Measurements from ENCODE around the gene CTSE.

CTSE gene

DNA sequence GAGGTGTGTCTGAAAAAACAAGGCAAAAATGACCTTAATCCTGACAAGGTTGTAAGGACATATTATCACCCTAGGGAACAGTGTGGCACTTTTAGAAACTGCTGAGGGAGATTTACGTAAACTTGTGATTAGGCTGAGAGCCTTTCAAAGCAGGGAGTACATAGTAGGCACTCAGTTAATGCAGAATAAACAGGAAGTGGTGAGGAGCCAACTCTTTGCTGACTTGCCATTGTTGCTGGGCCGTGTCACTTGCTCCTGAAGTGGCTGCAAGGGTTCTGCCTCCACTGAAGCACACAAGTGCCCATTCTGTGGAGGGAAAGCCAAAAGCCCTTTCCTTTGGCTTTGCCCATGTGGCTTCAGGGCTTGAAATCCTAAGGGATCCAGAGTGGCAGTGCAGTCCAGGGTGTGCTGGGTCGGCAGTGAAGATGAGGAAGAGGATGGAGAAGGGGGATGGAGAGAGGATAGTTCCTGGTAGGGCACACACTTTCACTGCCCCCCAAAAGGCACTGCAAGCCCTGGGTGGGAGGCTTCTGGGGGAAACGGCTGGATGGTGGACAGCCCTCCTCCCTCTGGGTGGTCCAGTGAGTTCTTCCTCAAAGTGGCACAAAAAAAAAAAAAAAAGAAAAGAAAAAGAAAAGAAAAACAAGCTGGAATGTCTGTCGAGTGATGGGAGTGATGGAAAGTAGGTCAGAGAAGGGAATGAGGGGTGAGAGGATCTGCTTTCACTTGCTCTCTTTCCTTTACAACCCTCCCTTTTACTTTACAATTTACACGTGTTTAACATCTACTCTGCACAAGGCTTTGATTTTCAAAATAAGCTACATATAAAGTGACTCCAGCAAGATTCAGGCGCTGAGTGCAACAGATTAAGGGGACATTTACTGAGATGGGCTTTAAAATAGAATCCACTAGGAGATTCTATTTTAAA is 15.6 kb upstream of the CTSE start:
- DNase-seq (ENCODE audit: low spot score): no peak
- no peak for TF ChIP-seq CTCF (IDR thresholded peaks at IDR 0.05; ENCODE audit: extremely low read depth, missing control alignments)

DNA sequence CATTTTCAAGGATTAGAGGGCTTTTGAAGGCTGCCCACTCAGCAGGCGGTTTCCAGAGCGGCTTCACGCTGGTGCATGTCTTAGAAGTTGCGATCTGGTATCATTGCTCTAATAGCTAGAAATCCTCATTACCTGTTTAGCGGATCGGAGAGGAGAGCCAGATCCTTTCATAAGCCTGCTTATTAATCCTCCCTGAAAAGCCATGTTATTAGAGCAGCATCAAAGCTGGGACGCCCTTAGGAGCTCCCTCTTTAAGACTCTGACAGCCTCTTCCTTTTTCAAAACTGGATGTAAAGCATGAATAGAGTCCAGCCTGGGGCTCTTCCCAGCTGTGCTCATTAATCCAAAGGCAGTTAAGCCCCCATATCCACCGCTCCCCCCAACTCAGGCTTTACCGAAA is 13.9 kb upstream of the CTSE start:
- DNase-seq (ENCODE audit: low spot score): no peak

GRCh38 chr1:206036663-206037455 is 13.2 kb upstream of the CTSE start:
- DNase-seq (ENCODE audit: low spot score): no peak
- TF ChIP-seq CTCF (IDR thresholded peaks at IDR 0.05; ENCODE audit: extremely low read depth, missing control alignments): no peak

More for the DNA sequence above, 13.9 kb upstream of the CTSE start:
- TF ChIP-seq CTCF (IDR thresholded peaks at IDR 0.05; ENCODE audit: extremely low read depth, missing control alignments): no peak

DNA sequence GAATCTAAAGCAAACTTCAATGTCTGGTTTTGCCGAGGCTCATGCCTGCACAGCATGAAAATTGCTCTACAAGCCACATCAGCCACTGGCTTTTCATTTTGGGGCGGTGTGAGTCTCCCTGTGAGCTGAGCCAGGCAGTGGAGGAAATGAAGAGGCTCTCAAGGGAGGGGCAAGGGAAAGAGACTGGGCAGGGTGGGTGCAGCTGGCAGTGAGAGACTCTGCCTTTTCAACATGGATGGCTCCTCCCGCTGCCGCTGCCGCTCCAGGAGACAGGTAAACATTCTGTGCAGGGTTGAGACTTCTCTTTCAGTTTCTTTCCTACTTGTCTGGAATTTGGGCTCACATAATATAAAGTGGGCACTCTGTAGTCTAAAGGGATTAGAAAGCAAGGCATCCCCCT is 11.3 kb upstream of the CTSE start:
- no peak for DNase-seq (ENCODE audit: low spot score)
- no peak for TF ChIP-seq CTCF (IDR thresholded peaks at IDR 0.05; ENCODE audit: extremely low read depth, missing control alignments)

- no peak for DNase-seq (ENCODE audit: low spot score)
- TF ChIP-seq CTCF (IDR thresholded peaks at IDR 0.05; ENCODE audit: extremely low read depth, missing control alignments): no peak
Measured at GRCh38 chr1:206032380-206033140, 8.9 kb upstream of the CTSE start.

DNA sequence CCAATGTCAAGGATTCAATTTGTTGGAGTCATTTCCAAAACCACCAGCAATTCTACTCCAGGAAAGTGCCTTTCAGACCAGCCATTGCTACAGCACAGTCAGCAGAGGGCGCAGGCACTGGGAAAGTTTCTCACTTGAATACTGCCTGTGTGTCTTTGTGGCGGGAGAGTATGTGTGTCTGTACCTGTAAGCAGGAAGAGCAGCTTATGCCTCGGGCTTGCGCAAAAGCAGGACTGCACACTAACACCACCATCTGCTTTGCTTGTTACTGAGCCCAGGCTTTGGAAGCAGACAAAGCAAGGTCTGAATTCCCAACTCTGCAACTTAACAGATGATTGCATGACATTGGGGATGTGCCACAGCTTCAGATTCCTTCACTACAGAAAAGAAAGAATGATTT is 7.0 kb upstream of the CTSE start:
- DNase-seq (ENCODE audit: low spot score): peak; percentile 59
- TF ChIP-seq CTCF (IDR thresholded peaks at IDR 0.05; ENCODE audit: extremely low read depth, missing control alignments): peak; percentile 80
